HepG2 (cell line): ENCODE data around the gene ATP5F1E. TPM values are rescaled to one million over a fixed set of nuclear protein-coding genes. Genes with fewer than 3 reads are reported as not detected.

ENCODE experiments used
- ARNT2 ChIP-seq: sonication (generic); formaldehyde crosslinking; IDR thresholded peaks from 2 replicates; pipeline ENCODE4 v1.8.0; 2022; ENCODE audit warnings: mild to moderate bottlenecking, low read depth, missing genetic modification reagents, moderate library complexity
- CEBPG ChIP-seq: IDR thresholded peaks from 2 replicates; pipeline ENCODE4 v1.6.1; 2016
- DPF2 ChIP-seq: sonication (generic); formaldehyde crosslinking; IDR thresholded peaks from 2 replicates; pipeline ENCODE4 v1.4.0; 2020; ENCODE audit warnings: mild to moderate bottlenecking, low read depth, missing genetic modification reagents, borderline replicate concordance
- FOXA3 ChIP-seq: IDR thresholded peaks from 2 replicates; pipeline ENCODE4 v1.6.1; 2016; ENCODE audit warnings: missing genetic modification reagents, missing compliant biosample characterization
- HOXA7 ChIP-seq: sonication (generic); formaldehyde crosslinking; IDR thresholded peaks from 2 replicates; pipeline ENCODE4 v1.8.1; 2022; ENCODE audit warnings: mild to moderate bottlenecking, missing genetic modification reagents, moderate library complexity
- KMT2B ChIP-seq: IDR thresholded peaks from 2 replicates; pipeline ENCODE4 v1.6.1; 2016; ENCODE audit warnings: missing genetic modification reagents, missing compliant biosample characterization
- LCORL ChIP-seq, 2 experiments: fragments of 450-650 bp in 1 of 2; sonication (generic) in 1 of 2; formaldehyde crosslinking in 1 of 2; IDR thresholded peaks; 2 replicates each; pipeline versions ENCODE4 v1.5.0 to v1.6.1; 2017 to 2020; ENCODE audit warnings: antibody characterized with exemption in 1 of 2, missing genetic modification reagents in 1 of 2
- MAF1 ChIP-seq: sonication (generic); formaldehyde crosslinking; IDR thresholded peaks from 2 replicates; pipeline ENCODE4 v1.5.0; 2020; ENCODE audit warnings: missing genetic modification reagents, borderline replicate concordance
- MED1 ChIP-seq: sonication (generic); formaldehyde crosslinking; IDR thresholded peaks from 2 replicates; pipeline ENCODE4 v1.4.0; 2020; ENCODE audit warnings: missing genetic modification reagents
- MYC ChIP-seq: sonication (generic); formaldehyde crosslinking; IDR thresholded peaks from 2 replicates; pipeline ENCODE4 v1.9.0; 2021; ENCODE audit warnings: missing genetic modification reagents, borderline replicate concordance
- PBX3 ChIP-seq: sonication (generic); formaldehyde crosslinking; IDR thresholded peaks from 2 replicates; pipeline ENCODE4 v1.8.1; 2023; ENCODE audit warnings: missing genetic modification reagents, inconsistent platforms, borderline replicate concordance
- RARA ChIP-seq: IDR thresholded peaks from 2 replicates; pipeline ENCODE4 v1.6.1; 2016; ENCODE audit warnings: missing genetic modification reagents, missing compliant biosample characterization
- RFX1 ChIP-seq: fragments of 450-650 bp; IDR thresholded peaks from 2 replicates; pipeline ENCODE4 v1.6.1; 2017
- SMARCC2 ChIP-seq: fragments of 450-650 bp; IDR thresholded peaks from 2 replicates; pipeline ENCODE4 v1.6.1; 2017; ENCODE audit warnings: antibody characterized with exemption, mild to moderate bottlenecking
- SOX6 ChIP-seq, 2 experiments: fragments of 450-650 bp in 1 of 2; sonication (generic) in 1 of 2; formaldehyde crosslinking in 1 of 2; IDR thresholded peaks; 2 replicates each; pipeline versions ENCODE4 v1.4.0 to v1.6.1; 2017 to 2020; ENCODE audit warnings: antibody characterized with exemption in 1 of 2, mild to moderate bottlenecking in 1 of 2, missing genetic modification reagents in 1 of 2
- TERF1 ChIP-seq: sonication (generic); formaldehyde crosslinking; IDR thresholded peaks from 2 replicates; pipeline ENCODE4 v1.8.0; 2022; ENCODE audit warnings: mild to moderate bottlenecking, missing genetic modification reagents, moderate library complexity
- ZBTB25 ChIP-seq: IDR thresholded peaks from 2 replicates; pipeline ENCODE4 v1.6.1; 2018; ENCODE audit warnings: missing genetic modification reagents
- ZBTB39 ChIP-seq: sonication (generic); formaldehyde crosslinking; IDR thresholded peaks from 2 replicates; pipeline ENCODE4 v1.5.0; 2020; ENCODE audit warnings: missing genetic modification reagents
- ZNF281 ChIP-seq: sonication (generic); formaldehyde crosslinking; IDR thresholded peaks from 2 replicates; pipeline ENCODE4 v1.4.0; 2020; ENCODE audit warnings: missing genetic modification reagents, borderline replicate concordance
- ZSCAN12 ChIP-seq: sonication (generic); formaldehyde crosslinking; IDR thresholded peaks from 2 replicates; pipeline ENCODE4 v1.9.0; 2021; ENCODE audit warnings: mild to moderate bottlenecking, missing genetic modification reagents
- polyA plus RNA-seq, 8 experiments: library from polyadenylated mRNA; depleted of rRNA in 3 of 8; stranded (reverse) in 7 of 8; unstranded in 1 of 8; fragments of >200 nt; fragmentation: Illumina TruSeq in 4 of 8; extraction: Trizol in 4 of 8; gene quantifications; 2 replicates each; pipeline versions ENCODE4 v1.2.1 to v1.2.3, GENCODE V29; 2011 to 2016; ENCODE audit warnings: low read depth in 4 of 8, missing spikeins in 1 of 8, mixed read lengths in 1 of 8; ENCODE audit not compliant: insufficient read depth in 1 of 8
- total RNA-seq, 5 experiments: library from RNA; depleted of rRNA; stranded (reverse); fragments of >200 nt; fragmentation: Illumina TruSeq; extraction: Trizol; gene quantifications; 2 replicates each; pipeline ENCODE4 v1.2.3, GENCODE V29; 2016; ENCODE audit warnings: low read depth in 1 of 5

Gene ATP5F1E
- total and polyA plus RNA-seq, 2 of the 13 experiments (the other 11 are each of a cell fraction or from before 2014, with no cell fraction given): 121 to 134 TPM

- TF ChIP-seq ZSCAN12 (CRISPR knock-in tag): no peak
- TF ChIP-seq KMT2B (CRISPR knock-in tag): no peak
- TF ChIP-seq FOXA3 (CRISPR knock-in tag): peak; percentile 85
- no peak for TF ChIP-seq ZBTB39 (CRISPR knock-in tag)
- TF ChIP-seq SOX6 (IDR thresholded peaks at IDR 0.05): no peak
- peak; percentile 54 for TF ChIP-seq SOX6 (CRISPR knock-in tag; IDR thresholded peaks at IDR 0.05)
- no peak for TF ChIP-seq SMARCC2
- no peak for TF ChIP-seq LCORL (IDR thresholded peaks at IDR 0.05)
- TF ChIP-seq LCORL (CRISPR knock-in tag; IDR thresholded peaks at IDR 0.05): peak; percentile 66
- TF ChIP-seq PBX3: no peak
- peak; percentile 51; the same call in 1 of the 2 replicates for TF ChIP-seq ARNT2 (CRISPR knock-in tag)
- no peak for TF ChIP-seq MAF1 (CRISPR knock-in tag)
- 0 out of 2 replicates have a peak, but pooled peaks have one; percentile 9 for TF ChIP-seq DPF2 (CRISPR knock-in tag)
- peak; percentile 60; the same call in 1 of the 2 replicates for TF ChIP-seq ZNF281 (CRISPR knock-in tag)
- TF ChIP-seq TERF1: no peak
- TF ChIP-seq HOXA7 (CRISPR knock-in tag): no peak; the same call in 1 of the 2 replicates
- no peak for TF ChIP-seq RFX1
- TF ChIP-seq ZBTB25 (CRISPR knock-in tag): peak; percentile 53; the same call in 1 of the 2 replicates
- TF ChIP-seq MYC (CRISPR knock-in tag): peak; percentile 45; the same call in 1 of the 2 replicates
- peak; percentile 81 for TF ChIP-seq RARA (CRISPR knock-in tag)
- peak; percentile 84 for TF ChIP-seq CEBPG (CRISPR knock-in tag)
- peak; percentile 88 for TF ChIP-seq MED1 (CRISPR knock-in tag)
Observed at GRCh38 chr20:58995461-58996225, 36.5 kb downstream of the ATP5F1E start (continued).
